ENCODE data around the gene HHAT.

Gene HHAT

GRCh38 chr1:210565306-210565705 lies 236.6 kb downstream of the HHAT start:
- peak; percentile 48 for DNase-seq

GRCh38 chr1:210568631-210569030 lies 239.9 kb downstream of the HHAT start:
- DNase-seq: no peak

- DNase-seq: no peak
These were observed 241.4 kb downstream of the HHAT start for GRCh38 chr1:210570116-210570515.

- DNase-seq: no peak
These were observed 242.9 kb downstream of the HHAT start for GRCh38 chr1:210571356-210572284.

GRCh38 chr1:210573141-210573540 lies 244.4 kb downstream of the HHAT start:
- DNase-seq: no peak

- DNase-seq: no peak
These were observed 253.7 kb downstream of the HHAT start for GRCh38 chr1:210582205-210582970.

GRCh38 chr1:210584439-210585113 lies 255.9 kb downstream of the HHAT start:
- DNase-seq: peak; percentile 88

- peak; percentile 40 for DNase-seq
These were observed 258.1 kb downstream of the HHAT start for GRCh38 chr1:210586771-210587170.

GRCh38 chr1:210587566-210587965 lies 258.9 kb downstream of the HHAT start:
- DNase-seq: peak; percentile 93

- DNase-seq: no peak
These were observed 259.7 kb downstream of the HHAT start for GRCh38 chr1:210588357-210588756.

- DNase-seq: peak; percentile 75
These were observed 260.2 kb downstream of the HHAT start for GRCh38 chr1:210588946-210589345.

- no peak for DNase-seq
These were observed 262.5 kb downstream of the HHAT start for GRCh38 chr1:210591214-210591613.

GRCh38 chr1:210594605-210595004 lies 265.9 kb downstream of the HHAT start:
- no peak for DNase-seq

- DNase-seq: peak; percentile 32
These were observed 267.9 kb downstream of the HHAT start for GRCh38 chr1:210596641-210597040.

- peak; percentile 98 for DNase-seq
These were observed 268.9 kb downstream of the HHAT start for GRCh38 chr1:210597555-210598134.

- DNase-seq: peak; percentile 99
These were observed 269.5 kb downstream of the HHAT start for GRCh38 chr1:210598135-210598652.

- peak; percentile 51 for DNase-seq
These were observed 271.9 kb downstream of the HHAT start for GRCh38 chr1:210600421-210601159.

- no peak for DNase-seq
These were observed 274.4 kb downstream of the HHAT start for GRCh38 chr1:210603123-210603522.

- no peak for DNase-seq
These were observed 276.4 kb downstream of the HHAT start for GRCh38 chr1:210605099-210605498.

GRCh38 chr1:210607361-210607760 lies 278.7 kb downstream of the HHAT start:
- no peak for DNase-seq

GRCh38 chr1:210608767-210609166 lies 280.1 kb downstream of the HHAT start:
- DNase-seq: no peak

- DNase-seq: no peak
These were observed 287.7 kb downstream of the HHAT start for GRCh38 chr1:210616356-210616755.

Data from fibroblast of upper back skin (primary cell).